Activated T-helper 17 cell treated with anti-CD3 and anti-CD28 coated beads, Interleukin-2, amount 50 U/mL, for 72 hours (primary cell): Measurements from ENCODE around the gene ATP5PB. TPM values are rescaled to one million over a fixed set of nuclear protein-coding genes. Genes with fewer than 3 reads are reported as not detected.

ENCODE experiments used
- ATAC-seq: fragments of 150-1000 bp; cut with Tn5 transposase; replicated peaks from 2 replicates; pipeline ENCODE4 v1.10.0; 2021; ENCODE audit warnings: mild to moderate bottlenecking, moderate library complexity
- H3K27ac Mint-ChIP-seq: one replicate; pipeline ENCODE4 v1.8.0; 2022; ENCODE audit warnings: mixed read lengths
- H3K27me3 Mint-ChIP-seq: one replicate; pipeline ENCODE4 v1.8.0; 2022; ENCODE audit warnings: mixed read lengths
- H3K36me3 Mint-ChIP-seq: one replicate; pipeline ENCODE4 v1.8.0; 2022; ENCODE audit warnings: low read depth, mild to moderate bottlenecking, mixed read lengths
- H3K4me1 Mint-ChIP-seq: one replicate; pipeline ENCODE4 v1.8.0; 2022; ENCODE audit warnings: mixed read lengths
- H3K4me3 Mint-ChIP-seq: one replicate; pipeline ENCODE4 v1.8.0; 2022; ENCODE audit warnings: mild to moderate bottlenecking, mixed read lengths
- H3K9me3 Mint-ChIP-seq: one replicate; pipeline ENCODE4 v1.8.0; 2022; ENCODE audit warnings: mixed read lengths
- total RNA-seq, 2 donors: library from RNA; stranded (reverse); gene quantifications; one replicate each; pipeline ENCODE4 v1.2.3, GENCODE V29; 2022

The ATP5PB gene
- total RNA-seq, 2 donors from 2014 or later: 235 to 383 TPM

GRCh38 chr1:111499026-111499785 lies 49.9 kb downstream of the ATP5PB start:
- Mint-ChIP-seq H3K27me3 (no peaks in the 10 kb centered on the region), H3K36me3 (no peaks in the 10 kb centered on the region), H3K4me3 (no peak overlapping the region), H3K9me3 (no peaks in the 10 kb centered on the region), H3K4me1 (peaks cover 24% of the 10 kb centered on the region), H3K27ac (peak overlapping the region; percentile 11)
- ATAC-seq: no peak

- H3K27ac Mint-ChIP-seq: no peak overlapping the region
- no peak overlapping the region for H3K4me3 Mint-ChIP-seq
- H3K9me3 Mint-ChIP-seq: no peaks in the 10 kb centered on the region
- no peaks in the 10 kb centered on the region for H3K27me3 Mint-ChIP-seq
- no peaks in the 10 kb centered on the region for H3K36me3 Mint-ChIP-seq
- H3K4me1 Mint-ChIP-seq: peaks cover 28% of the 10 kb centered on the region
- no peak for ATAC-seq
These were observed 52.4 kb downstream of the ATP5PB start for GRCh38 chr1:111501645-111502044.

GRCh38 chr1:111503585-111504060 lies 54.4 kb downstream of the ATP5PB start, which contains the start of the genes ADORA3 and TMIGD3:
TSS of gene ADORA3 (minus strand) at chr1:111503633. CDS start at chr1:111503354, 279 bp downstream.
TSS of gene TMIGD3 (minus strand) at chr1:111503633. CDS start at chr1:111503354, 279 bp downstream.
- no peaks in the 10 kb centered on the region for H3K27me3 Mint-ChIP-seq
- H3K4me3 Mint-ChIP-seq: peak within 1 kb of the TSS; percentile 41
- H3K9me3 Mint-ChIP-seq: no peaks in the 10 kb centered on the region
- no peaks in the 10 kb centered on the region for H3K36me3 Mint-ChIP-seq
- peak within 1 kb of the TSS; percentile 5 for H3K27ac Mint-ChIP-seq
- H3K4me1 Mint-ChIP-seq: peaks cover 26% of the 10 kb centered on the region
- no peak for ATAC-seq

- Mint-ChIP-seq H3K27me3 (no peaks in the 10 kb centered on the region), H3K4me3 (peak overlapping the region; percentile 41), H3K4me1 (peaks cover 26% of the 10 kb centered on the region), H3K36me3 (no peaks in the 10 kb centered on the region), H3K27ac (no peak overlapping the region), H3K9me3 (no peaks in the 10 kb centered on the region)
- no peak for ATAC-seq
These were observed 54.8 kb downstream of the ATP5PB start for GRCh38 chr1:111504097-111504496.

- no peaks in the 10 kb centered on the region for H3K36me3 Mint-ChIP-seq
- peak overlapping the region; percentile 3 for H3K27ac Mint-ChIP-seq
- H3K27me3 Mint-ChIP-seq: no peaks in the 10 kb centered on the region
- peak overlapping the region; percentile 31 for H3K4me3 Mint-ChIP-seq
- peak; percentile 19 for ATAC-seq
- H3K4me1 Mint-ChIP-seq: peaks cover 32% of the 10 kb centered on the region
- no peaks in the 10 kb centered on the region for H3K9me3 Mint-ChIP-seq
These were observed 56.4 kb downstream of the ATP5PB start for GRCh38 chr1:111505641-111506119.

GRCh38 chr1:111506561-111506960 lies 57.3 kb downstream of the ATP5PB start:
- ATAC-seq: no peak
- Mint-ChIP-seq H3K27ac (peak overlapping the region; percentile 3), H3K36me3 (no peaks in the 10 kb centered on the region), H3K9me3 (no peaks in the 10 kb centered on the region), H3K4me3 (peak overlapping the region; percentile 31), H3K27me3 (no peaks in the 10 kb centered on the region), H3K4me1 (peaks cover 28% of the 10 kb centered on the region)

- peak overlapping the region; percentile 78 for H3K4me3 Mint-ChIP-seq
- peak; percentile 69 for ATAC-seq
- peaks cover 27% of the 10 kb centered on the region for H3K4me1 Mint-ChIP-seq
- H3K36me3 Mint-ChIP-seq: no peaks in the 10 kb centered on the region
- H3K27me3 Mint-ChIP-seq: no peaks in the 10 kb centered on the region
- no peak overlapping the region for H3K27ac Mint-ChIP-seq
- no peaks in the 10 kb centered on the region for H3K9me3 Mint-ChIP-seq
These were observed 58.3 kb downstream of the ATP5PB start for GRCh38 chr1:111507411-111508201.

GRCh38 chr1:111509997-111510375 lies 60.7 kb downstream of the ATP5PB start:
- H3K9me3 Mint-ChIP-seq: no peaks in the 10 kb centered on the region
- H3K36me3 Mint-ChIP-seq: no peaks in the 10 kb centered on the region
- ATAC-seq: no peak
- no peaks in the 10 kb centered on the region for H3K27me3 Mint-ChIP-seq
- peaks cover 23% of the 10 kb centered on the region for H3K4me1 Mint-ChIP-seq
- H3K4me3 Mint-ChIP-seq: no peak overlapping the region
- no peak overlapping the region for H3K27ac Mint-ChIP-seq

- no peak for ATAC-seq
- H3K27me3 Mint-ChIP-seq: no peaks in the 10 kb centered on the region
- H3K4me1 Mint-ChIP-seq: peaks cover 22% of the 10 kb centered on the region
- H3K27ac Mint-ChIP-seq: no peak overlapping the region
- H3K9me3 Mint-ChIP-seq: no peaks in the 10 kb centered on the region
- H3K36me3 Mint-ChIP-seq: no peaks in the 10 kb centered on the region
- H3K4me3 Mint-ChIP-seq: no peak overlapping the region
These were observed 62.1 kb downstream of the ATP5PB start for GRCh38 chr1:111511370-111511769.

Other genes with a start within 250 kb of the ATP5PB start
- gene DENND2D, start 248.8 kb upstream of the ATP5PB start, total RNA-seq: 100 to 1,000 TPM; 146 to 148 TPM
- gene CHI3L2, start 221.8 kb upstream of the ATP5PB start, total RNA-seq: 1 to 10 TPM; 2.7 to 3.8 TPM
- not detected for gene CHIA, start 158.6 kb upstream of the ATP5PB start, total RNA-seq
- gene OVGP1, start 21.7 kb upstream of the ATP5PB start, total RNA-seq: 1 to 10 TPM; 1.9 to 2.1 TPM
- 10 to 100 TPM; 27.5 to 65.2 TPM for gene WDR77, start 208 bp upstream of the ATP5PB start, total RNA-seq
- gene C1orf162, start 24.5 kb downstream of the ATP5PB start, total RNA-seq: 1 to 10 TPM; 4.4 to 4.9 TPM
- not detected for gene ADORA3, start 54.2 kb downstream of the ATP5PB start, total RNA-seq
- under 1 TPM in 1 of 2 donors, not detected in 1; 0.41 TPM for gene TMIGD3, start 54.2 kb downstream of the ATP5PB start, total RNA-seq
- gene RAP1A, start 170.3 kb downstream of the ATP5PB start, total RNA-seq: 100 to 1,000 TPM; 155 to 209 TPM